Activated naive CD8-positive, alpha-beta T cell (primary cell): ENCODE results near the gene PRCC.

Source experiments
- H3K27ac Mint-ChIP-seq: one replicate; pipeline ENCODE4 v1.8.0; 2021; ENCODE audit warnings: mixed read lengths
- H3K27me3 Mint-ChIP-seq: one replicate; pipeline ENCODE4 v1.8.0; 2021; ENCODE audit warnings: mixed read lengths
- H3K36me3 Mint-ChIP-seq: one replicate; pipeline ENCODE4 v1.8.0; 2021; ENCODE audit warnings: mixed read lengths
- H3K4me1 Mint-ChIP-seq: one replicate; pipeline ENCODE4 v1.8.0; 2021; ENCODE audit warnings: low read depth, mixed read lengths
- H3K4me3 Mint-ChIP-seq: one replicate; pipeline ENCODE4 v1.8.0; 2021; ENCODE audit warnings: mild to moderate bottlenecking, mixed read lengths
- H3K9me3 Mint-ChIP-seq: one replicate; pipeline ENCODE4 v1.8.0; 2021; ENCODE audit warnings: low read depth, mixed read lengths

The PRCC gene

GRCh38 chr1:156740741-156741480 is 26.4 kb upstream of the PRCC start, which contains the start of gene MRPL24:
MRPL24 (minus strand) TSS chr1:156741088; CDS start chr1:156738704, 2,384 bp downstream.
- Mint-ChIP-seq H3K4me3 (peak within 1 kb of the TSS; percentile 95), H3K27ac (peak within 1 kb of the TSS; percentile 98), H3K27me3 (no peaks in the 10 kb centered on the region), H3K9me3 (no peaks in the 10 kb centered on the region), H3K36me3 (peaks cover 12% of the 10 kb centered on the region), H3K4me1 (peaks cover 33% of the 10 kb centered on the region)

- H3K36me3 Mint-ChIP-seq = peaks cover 12% of the 10 kb centered on the region
- H3K4me3 Mint-ChIP-seq = peak overlapping the region; percentile 95
- peak overlapping the region; percentile 98 for H3K27ac Mint-ChIP-seq
- no peaks in the 10 kb centered on the region for H3K27me3 Mint-ChIP-seq
- peaks cover 37% of the 10 kb centered on the region for H3K4me1 Mint-ChIP-seq
- no peaks in the 10 kb centered on the region for H3K9me3 Mint-ChIP-seq
Measured at GRCh38 chr1:156741481-156741983, 25.8 kb upstream of the PRCC start.

- peak overlapping the region; percentile 98 for H3K27ac Mint-ChIP-seq
- H3K4me3 Mint-ChIP-seq = peak overlapping the region; percentile 30
- H3K4me1 Mint-ChIP-seq = peaks cover 39% of the 10 kb centered on the region
- peaks cover 12% of the 10 kb centered on the region for H3K36me3 Mint-ChIP-seq
- no peaks in the 10 kb centered on the region for H3K9me3 Mint-ChIP-seq
- H3K27me3 Mint-ChIP-seq = no peaks in the 10 kb centered on the region
Measured at GRCh38 chr1:156742017-156742416, 25.3 kb upstream of the PRCC start.

- Mint-ChIP-seq H3K27ac (peak overlapping the region; percentile 3), H3K36me3 (peaks cover 12% of the 10 kb centered on the region), H3K27me3 (no peaks in the 10 kb centered on the region), H3K4me3 (no peak overlapping the region), H3K4me1 (peaks cover 46% of the 10 kb centered on the region), H3K9me3 (no peaks in the 10 kb centered on the region)
Measured at GRCh38 chr1:156742801-156743200, 24.5 kb upstream of the PRCC start.

DNA sequence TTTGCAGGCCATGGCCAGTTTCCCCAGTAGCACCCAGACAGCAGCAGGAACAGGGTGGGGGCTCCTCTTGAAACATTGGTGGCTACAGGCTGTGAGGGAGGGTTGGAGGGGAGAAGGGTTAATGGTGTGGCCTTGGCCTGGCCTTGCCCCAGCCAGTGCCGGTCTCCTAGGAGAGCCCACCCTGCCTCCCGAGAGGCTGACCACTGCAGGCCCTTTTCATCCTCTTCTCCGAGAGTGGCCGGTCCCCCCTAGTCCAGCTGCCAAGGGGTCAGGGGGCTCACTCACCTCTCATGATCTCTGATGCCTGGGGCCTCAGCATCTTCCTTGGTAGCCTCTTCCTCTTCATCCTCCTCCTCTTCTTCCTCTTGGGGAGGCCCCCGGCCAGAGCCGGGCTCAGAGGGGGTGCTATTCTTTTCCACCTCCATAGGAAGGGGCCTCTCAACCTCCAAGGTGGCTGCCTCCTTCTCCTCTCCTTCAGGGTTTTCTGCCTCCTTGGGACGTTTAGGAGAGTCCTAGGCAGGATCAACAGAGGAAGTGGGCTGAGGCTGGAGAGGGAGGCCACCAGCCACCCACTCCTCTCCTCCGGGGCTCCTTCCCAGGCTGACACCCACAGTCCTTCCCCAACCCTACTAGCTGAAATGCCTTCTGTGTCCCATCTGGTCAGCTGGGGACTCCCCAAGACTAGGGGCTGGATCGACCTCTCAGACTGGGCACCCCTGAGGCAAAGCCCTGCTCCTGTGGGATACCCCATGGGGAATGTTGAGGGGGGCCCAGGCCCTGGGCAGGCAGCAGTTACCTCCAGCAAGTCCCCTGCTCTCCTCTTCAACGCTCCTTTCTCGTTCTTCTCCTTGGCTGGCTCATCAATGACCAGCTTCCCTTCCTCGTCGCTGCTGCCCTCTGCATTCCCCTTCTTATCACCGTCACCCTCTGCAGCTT is 23.7 kb upstream of the PRCC start:
- no peaks in the 10 kb centered on the region for H3K27me3 Mint-ChIP-seq
- no peak overlapping the region for H3K4me3 Mint-ChIP-seq
- H3K9me3 Mint-ChIP-seq = no peaks in the 10 kb centered on the region
- peaks cover 52% of the 10 kb centered on the region for H3K4me1 Mint-ChIP-seq
- H3K36me3 Mint-ChIP-seq = peaks cover 12% of the 10 kb centered on the region
- H3K27ac Mint-ChIP-seq = peak overlapping the region; percentile 3

- H3K4me3 Mint-ChIP-seq = no peak overlapping the region
Measured at GRCh38 chr1:156744344-156744743, 23.0 kb upstream of the PRCC start.

GRCh38 chr1:156744786-156745419 is 22.4 kb upstream of the PRCC start:
- Mint-ChIP-seq H3K4me1 (peaks cover 55% of the 10 kb centered on the region), H3K27ac (peak overlapping the region; percentile 75), H3K36me3 (peaks cover 12% of the 10 kb centered on the region), H3K9me3 (no peaks in the 10 kb centered on the region), H3K27me3 (no peaks in the 10 kb centered on the region), H3K4me3 (no peak overlapping the region)

More at GRCh38 chr1:156744344-156744743, 23.0 kb upstream of the PRCC start:
- peaks cover 52% of the 10 kb centered on the region for H3K4me1 Mint-ChIP-seq
- H3K27me3 Mint-ChIP-seq = no peaks in the 10 kb centered on the region
- no peaks in the 10 kb centered on the region for H3K9me3 Mint-ChIP-seq
- H3K27ac Mint-ChIP-seq = no peak overlapping the region
- H3K36me3 Mint-ChIP-seq = peaks cover 12% of the 10 kb centered on the region

- peaks cover 12% of the 10 kb centered on the region for H3K36me3 Mint-ChIP-seq
- peaks cover 58% of the 10 kb centered on the region for H3K4me1 Mint-ChIP-seq
- no peaks in the 10 kb centered on the region for H3K9me3 Mint-ChIP-seq
- peak overlapping the region; percentile 78 for H3K4me3 Mint-ChIP-seq
- no peaks in the 10 kb centered on the region for H3K27me3 Mint-ChIP-seq
- H3K27ac Mint-ChIP-seq = peak overlapping the region; percentile 90
Measured at GRCh38 chr1:156745881-156746280, 21.5 kb upstream of the PRCC start.

GRCh38 chr1:156746406-156746727 is 21.0 kb upstream of the PRCC start:
- Mint-ChIP-seq H3K27ac (peak overlapping the region; percentile 90), H3K27me3 (no peaks in the 10 kb centered on the region), H3K36me3 (peaks cover 10% of the 10 kb centered on the region), H3K4me1 (peaks cover 55% of the 10 kb centered on the region), H3K9me3 (no peaks in the 10 kb centered on the region), H3K4me3 (peak overlapping the region; percentile 78)

GRCh38 chr1:156746728-156747631 is 20.4 kb upstream of the PRCC start:
- H3K27ac Mint-ChIP-seq = peak overlapping the region; percentile 95
- H3K4me1 Mint-ChIP-seq = peaks cover 51% of the 10 kb centered on the region
- H3K4me3 Mint-ChIP-seq = peak overlapping the region; percentile 99
- no peaks in the 10 kb centered on the region for H3K27me3 Mint-ChIP-seq
- H3K36me3 Mint-ChIP-seq = peaks cover 7% of the 10 kb centered on the region
- H3K9me3 Mint-ChIP-seq = no peaks in the 10 kb centered on the region

DNA sequence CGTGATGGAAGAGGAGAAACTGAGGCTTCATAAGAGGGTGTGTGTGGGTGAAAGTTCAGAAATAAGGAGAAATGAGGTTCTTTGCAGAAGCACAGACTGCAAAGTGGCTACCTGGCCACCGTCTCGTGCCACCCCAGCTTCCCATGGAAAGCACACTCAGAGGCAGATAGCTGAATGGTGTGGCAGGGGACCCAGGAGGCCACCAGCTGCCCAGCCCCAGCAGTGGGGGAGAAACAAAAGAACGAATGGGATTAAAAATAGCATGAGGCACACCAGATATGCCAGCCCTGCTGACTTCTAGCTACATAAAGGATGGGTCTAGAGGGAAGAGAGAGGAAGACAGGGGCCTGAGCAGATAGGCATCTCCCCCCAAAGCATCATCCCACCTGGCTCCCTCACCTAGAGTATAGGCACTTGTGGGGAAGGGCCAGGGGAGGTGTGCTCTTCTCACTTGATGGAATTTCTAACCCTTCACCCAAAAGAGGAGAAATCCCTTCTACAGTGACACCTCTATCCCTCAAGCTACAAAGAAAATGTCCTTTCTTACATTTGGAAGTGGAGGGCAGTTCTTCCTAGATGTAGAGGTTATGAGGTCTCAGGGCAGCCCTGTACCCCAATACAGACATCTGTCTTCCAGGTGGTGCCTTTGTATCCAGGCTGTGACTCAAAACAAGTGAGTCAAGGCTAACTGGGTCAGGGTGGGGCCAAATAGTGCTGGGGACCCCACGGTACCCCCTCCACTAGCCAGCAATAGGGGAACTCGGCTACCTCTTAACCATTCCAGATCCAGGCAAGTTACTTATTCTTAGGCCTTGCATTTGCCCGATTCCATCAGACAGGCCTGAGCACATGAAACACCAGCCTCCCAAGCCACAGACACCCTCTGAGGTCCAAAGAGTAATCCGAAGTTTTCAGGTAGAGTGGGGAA is 19.3 kb upstream of the PRCC start:
- Mint-ChIP-seq H3K36me3 (peaks cover 4% of the 10 kb centered on the region), H3K27me3 (no peaks in the 10 kb centered on the region), H3K4me3 (peak overlapping the region; percentile 99), H3K27ac (peak overlapping the region; percentile 95), H3K9me3 (no peaks in the 10 kb centered on the region), H3K4me1 (peaks cover 56% of the 10 kb centered on the region)

- Mint-ChIP-seq H3K4me1 (peaks cover 61% of the 10 kb centered on the region), H3K27ac (peak overlapping the region; percentile 95), H3K9me3 (no peaks in the 10 kb centered on the region), H3K36me3 (peaks cover 4% of the 10 kb centered on the region), H3K27me3 (no peaks in the 10 kb centered on the region), H3K4me3 (peak overlapping the region; percentile 99)
Measured at GRCh38 chr1:156748670-156749418, 18.5 kb upstream of the PRCC start.
